Activated CD8-positive, alpha-beta memory T cell treated with anti-CD3 and anti-CD28 coated beads, Interleukin-2, amount 50 U/mL, for 1 hour (primary cell): ENCODE data around the gene GPX1.
"Not testable (repeated sequence)": the region's sequence is repeated elsewhere in the genome, so short reads cannot be mapped to it uniquely, and the experiment has no call there.

ENCODE experiments used
- DNase-seq: peaks from one replicate; pipeline ENCODE4 v3.0.0-alpha.2; 2020; ENCODE audit errors: extremely low read depth

Gene GPX1

GRCh38 chr3:49358217-49358883 lies at the start of gene GPX1:
TSS of gene GPX1 (minus strand) at chr3:49358353. CDS start at chr3:49358278, 75 bp downstream.
- DNase-seq: peak; percentile 36

- no peak for DNase-seq
Measured at GRCh38 chr3:49406571-49407565, 48.7 kb upstream of the GPX1 start.

- not testable (repeated sequence) for DNase-seq
Measured at GRCh38 chr3:49405570-49405969, 47.4 kb upstream of the GPX1 start.

DNA sequence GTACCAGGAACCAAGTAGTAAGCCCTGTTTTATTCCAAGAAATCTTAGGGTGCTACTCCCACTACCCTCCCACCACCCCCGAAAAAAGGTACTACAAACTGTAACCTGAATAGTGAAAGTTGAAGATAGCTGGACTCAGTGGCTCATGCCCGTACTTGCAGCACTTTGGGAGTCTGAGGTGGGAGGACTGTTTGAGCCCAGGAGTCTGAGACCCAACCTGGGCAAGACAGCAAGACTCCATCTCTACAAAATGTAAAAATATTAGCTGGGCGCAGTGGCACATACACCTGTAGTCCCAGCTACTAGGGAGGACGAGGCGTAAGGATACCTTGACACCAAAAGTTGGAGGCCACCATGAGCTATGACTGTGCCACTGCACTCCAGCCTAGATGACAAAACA lies 45.7 kb upstream of the GPX1 start:
- DNase-seq: no peak

GRCh38 chr3:49401766-49402165 lies 43.6 kb upstream of the GPX1 start:
- no peak for DNase-seq

GRCh38 chr3:49399461-49399860 lies 41.3 kb upstream of the GPX1 start:
- no peak for DNase-seq

DNA sequence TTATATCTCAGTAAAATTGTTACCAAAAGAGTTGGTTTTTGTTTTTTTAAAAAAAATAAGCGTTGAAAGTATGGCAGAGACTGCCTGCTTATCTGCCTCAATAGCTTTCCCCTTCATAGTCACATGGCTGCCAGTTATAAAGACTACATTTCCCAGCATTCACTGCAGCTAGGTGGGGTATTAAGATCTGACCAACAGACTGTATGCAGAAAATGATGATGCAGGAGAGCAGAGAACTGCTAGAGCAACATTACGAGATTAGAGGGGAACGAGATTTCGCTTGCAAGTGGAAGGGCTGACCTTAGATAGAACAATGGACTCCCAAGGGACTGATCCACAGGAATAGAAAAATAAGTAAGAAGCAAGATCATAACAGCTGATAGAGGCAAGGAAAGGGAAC lies 39.3 kb upstream of the GPX1 start:
- no peak for DNase-seq

DNA sequence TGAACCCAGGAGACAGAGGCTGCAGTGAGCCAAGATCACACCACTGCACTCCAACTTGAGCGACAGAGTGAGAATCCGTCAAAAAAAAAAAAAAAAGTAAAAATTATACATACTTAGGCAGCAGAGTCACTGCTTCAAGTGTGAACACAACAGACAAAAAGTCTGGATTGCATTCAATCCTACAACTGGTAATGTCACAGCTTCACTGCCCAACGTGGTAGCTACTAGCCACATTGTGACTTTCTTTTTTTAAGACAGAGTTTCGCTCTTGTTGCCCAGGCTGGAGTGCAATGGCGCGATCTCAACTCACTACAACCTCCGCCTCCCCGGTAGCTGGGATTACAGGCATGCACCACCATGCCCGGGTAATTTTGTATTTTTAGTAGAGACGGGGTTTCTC lies 33.2 kb upstream of the GPX1 start:
- DNase-seq: not testable (repeated sequence)

GRCh38 chr3:49389297-49389696 lies 31.1 kb upstream of the GPX1 start:
- no peak for DNase-seq

- DNase-seq: no peak
Measured at GRCh38 chr3:49388289-49388820, 30.2 kb upstream of the GPX1 start.

GRCh38 chr3:49387721-49388120 lies 29.6 kb upstream of the GPX1 start:
- no peak for DNase-seq

- no peak for DNase-seq
Measured at GRCh38 chr3:49386056-49386756, 28.1 kb upstream of the GPX1 start.

GRCh38 chr3:49385617-49386016 lies 27.5 kb upstream of the GPX1 start:
- no peak for DNase-seq

DNA sequence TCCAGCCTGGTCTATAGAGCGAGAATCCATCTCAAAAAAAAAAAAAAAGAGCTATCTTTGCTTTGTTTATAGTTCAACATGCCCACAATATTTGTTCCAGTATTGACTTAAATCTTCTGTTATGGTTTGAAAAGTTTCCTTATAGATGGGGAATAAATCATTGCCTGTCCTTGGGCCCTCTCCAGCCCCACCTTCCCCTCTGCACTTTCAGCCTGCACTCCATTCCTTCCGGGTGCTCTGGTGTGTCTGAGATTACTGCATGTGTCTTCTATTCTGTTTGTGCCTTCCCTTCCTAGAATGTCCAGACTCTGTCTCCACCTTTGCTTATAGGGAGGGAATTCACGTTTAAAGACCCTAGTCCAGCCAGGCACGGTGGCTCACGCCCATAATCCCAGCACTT lies 25.2 kb upstream of the GPX1 start:
- no peak for DNase-seq

DNA sequence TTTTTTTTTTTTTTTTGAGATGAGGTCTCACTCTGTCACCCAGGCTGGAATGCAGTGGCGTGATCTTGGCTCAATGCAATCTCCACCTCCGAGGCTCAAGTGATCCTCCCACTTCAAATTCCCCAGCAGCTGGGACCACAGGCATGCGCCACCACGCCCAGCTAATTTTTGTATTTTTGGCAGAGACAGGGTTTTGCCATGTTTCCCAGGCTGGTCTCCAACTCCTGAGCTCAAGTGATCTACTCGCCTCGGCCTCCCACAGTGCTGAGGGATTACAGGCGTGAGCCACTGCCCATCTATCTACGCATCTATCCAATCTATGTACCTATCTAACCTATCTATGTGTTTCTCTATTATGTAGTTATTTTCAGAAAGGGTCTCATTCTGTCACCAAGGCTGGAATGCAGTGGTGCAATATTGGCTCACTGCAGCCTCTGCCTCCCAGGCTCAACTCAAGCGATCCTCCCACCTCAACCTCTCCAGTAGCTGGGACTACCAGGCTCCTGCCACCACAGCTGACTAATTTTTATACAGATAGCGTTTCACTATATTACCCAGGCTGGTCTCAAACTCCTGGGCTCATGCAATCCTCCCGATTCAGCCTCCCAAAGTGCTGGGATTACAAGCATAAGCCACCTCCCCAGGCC lies 20.2 kb upstream of the GPX1 start:
- no peak for DNase-seq

DNA sequence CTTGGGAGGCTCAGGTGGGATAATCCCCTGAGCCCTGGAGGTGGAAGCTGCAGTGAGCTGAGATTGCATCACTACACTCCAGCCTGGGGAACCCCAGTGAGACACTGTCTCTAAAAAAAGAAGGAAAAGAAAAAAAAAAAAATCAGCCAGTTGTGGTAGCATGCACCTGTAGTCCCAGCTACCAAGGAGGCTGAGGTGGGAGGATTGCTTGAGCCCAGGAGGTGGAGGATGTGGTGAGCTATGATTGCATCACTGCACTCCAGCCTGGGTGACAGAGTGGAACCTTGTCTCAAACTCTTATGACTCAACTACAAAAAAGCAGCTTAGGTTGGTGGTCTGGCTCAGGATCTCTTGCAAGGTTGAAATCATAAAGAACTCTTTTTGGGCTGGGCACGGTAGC lies 19.3 kb upstream of the GPX1 start:
- DNase-seq: no peak

- no peak for DNase-seq
Measured at GRCh38 chr3:49371946-49372345, 13.8 kb upstream of the GPX1 start.

DNA sequence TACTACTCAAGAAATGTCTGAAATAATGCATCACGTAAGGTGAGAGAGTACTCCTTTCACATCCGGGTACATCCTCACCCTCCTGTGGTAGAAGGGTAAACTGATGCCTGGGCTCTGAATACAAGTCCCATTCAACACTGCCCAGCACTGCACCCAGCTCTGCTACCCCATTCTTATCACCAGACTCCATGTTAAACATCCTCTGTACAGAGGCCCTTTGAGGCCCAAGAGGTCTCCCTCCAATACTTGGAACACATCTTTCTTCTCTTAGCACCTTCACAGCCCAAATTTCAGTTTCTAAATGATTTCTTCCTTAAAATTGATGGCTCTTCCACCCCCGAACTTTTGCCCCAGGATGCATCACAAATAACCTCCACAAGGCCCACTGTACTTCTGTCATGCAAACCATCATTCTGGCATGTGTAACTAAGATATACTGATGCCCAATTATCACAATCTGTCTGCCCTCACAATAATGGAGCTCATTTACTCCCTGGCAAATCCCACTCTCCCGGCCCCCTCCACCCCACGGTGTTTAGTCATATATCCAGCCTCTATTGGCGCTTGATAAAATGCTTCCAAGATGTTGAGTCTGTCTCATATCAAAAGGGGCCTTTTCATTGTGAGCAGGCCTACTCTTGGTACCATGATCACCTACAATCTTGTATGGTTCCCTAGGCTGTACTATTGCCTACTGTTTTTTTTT lies 12.6 kb upstream of the GPX1 start:
- DNase-seq: no peak

- no peak for DNase-seq
Measured at GRCh38 chr3:49362561-49362960, 4.4 kb upstream of the GPX1 start.

DNA sequence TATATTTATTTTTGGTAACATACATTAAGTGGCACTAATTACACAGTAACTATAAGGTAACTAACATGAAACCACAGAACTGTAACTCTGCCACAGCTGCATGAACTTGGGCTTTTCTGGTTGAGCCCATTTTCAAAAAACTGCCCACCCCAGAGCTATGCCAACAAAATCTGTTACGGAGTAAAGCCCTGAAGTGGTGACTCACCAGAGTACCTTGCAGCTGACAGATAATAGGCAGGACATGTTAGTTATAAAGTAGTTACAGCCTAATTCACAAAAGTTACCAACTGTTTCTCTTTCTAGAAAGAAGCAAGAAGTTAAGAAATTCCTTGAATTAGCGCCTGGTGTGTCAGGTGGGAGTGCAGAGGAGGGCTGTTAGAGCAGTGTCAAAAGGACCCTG lies 1.5 kb upstream of the GPX1 start:
- no peak for DNase-seq

DNA sequence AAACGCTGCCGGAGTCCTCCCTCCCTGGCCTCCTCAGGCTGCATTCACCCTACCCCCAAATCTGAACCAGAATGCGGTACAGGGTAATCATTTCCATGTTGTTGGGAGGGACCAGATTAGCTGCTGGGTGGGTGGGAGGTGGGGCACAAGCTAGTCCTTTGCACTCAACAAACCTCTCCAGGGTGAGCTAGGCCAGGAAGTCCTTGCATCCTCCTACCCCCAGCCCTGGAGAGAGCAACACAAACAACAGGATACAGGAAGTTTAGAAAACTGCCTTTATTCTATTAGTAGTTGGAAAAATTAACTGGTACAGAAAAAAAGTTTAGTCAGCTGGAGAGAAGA lies 702 bp upstream of the GPX1 start:
- no peak for DNase-seq
